T47D (cell line): ENCODE results near the gene IMPACT.

ENCODE experiments used
- DNase-seq, 2 experiments: peaks; one replicate each; pipeline versions ENCODE4 v3.0.0 to v3.0.0-alpha.2; 2011 to 2012; ENCODE audit warnings: low read depth in 1 of 2, low spot score in 1 of 2
- JUND ChIP-seq: IDR thresholded peaks from 2 replicates; pipeline ENCODE4 v1.6.1; 2012; ENCODE audit warnings: low read depth
- in situ Hi-C: cut with HindIII; loops from 2 replicates; pipeline ENCODE4 v1.10.0; 2016; ENCODE audit warnings: low sequenced_read_pairs, low pct_unique_long_range_greater_than_20kb

Gene IMPACT

GRCh38 chr18:24426398-24427294 lies at the start of gene IMPACT:
IMPACT (plus strand) TSS chr18:24426670; CDS start chr18:24426757, 87 bp downstream.
- DNase-seq = peak; percentile 49 to 84
- TF ChIP-seq JUND = no peak
- in situ Hi-C loops = no loop called here

GRCh38 chr18:24378598-24378997 lies 47.9 kb upstream of the IMPACT start:
- TF ChIP-seq JUND = no peak
- no peak for DNase-seq
- in situ Hi-C loops = no loop called here

GRCh38 chr18:24380163-24380747 lies 46.2 kb upstream of the IMPACT start:
- no peak for DNase-seq
- in situ Hi-C loops = no loop called here
- TF ChIP-seq JUND = no peak

GRCh38 chr18:24381126-24381525 lies 45.3 kb upstream of the IMPACT start:
- in situ Hi-C loops = no loop called here
- TF ChIP-seq JUND = no peak
- DNase-seq = no peak

- no peak for DNase-seq
- TF ChIP-seq JUND = no peak
- in situ Hi-C loops = no loop called here
Observed at GRCh38 chr18:24386681-24387080, 39.8 kb upstream of the IMPACT start.

- DNase-seq = no peak
- in situ Hi-C loops = no loop called here
- no peak for TF ChIP-seq JUND
Observed at GRCh38 chr18:24388957-24389356, 37.5 kb upstream of the IMPACT start.

- in situ Hi-C loops = no loop called here
- TF ChIP-seq JUND = no peak
- DNase-seq = no peak
Observed at GRCh38 chr18:24395049-24395795, 31.2 kb upstream of the IMPACT start.

- no peak for DNase-seq
- in situ Hi-C loops = no loop called here
- no peak for TF ChIP-seq JUND
Observed at GRCh38 chr18:24396082-24396633, 30.3 kb upstream of the IMPACT start.

- in situ Hi-C loops = no loop called here
- no peak for TF ChIP-seq JUND
- peak; percentile 8 to 71 for DNase-seq
Observed at GRCh38 chr18:24397131-24397693, 29.3 kb upstream of the IMPACT start.

- in situ Hi-C loops = no loop called here
- no peak for TF ChIP-seq JUND
- peak; percentile 63 to 96 for DNase-seq
Observed at GRCh38 chr18:24397694-24398368, 28.6 kb upstream of the IMPACT start, which contains the start of gene OSBPL1A. OSBPL1A (minus strand) TSS chr18:24397824; CDS start chr18:24377533, 20,291 bp downstream.

GRCh38 chr18:24398540-24398939 lies 27.9 kb upstream of the IMPACT start:
- in situ Hi-C loops = no loop called here
- no peak for TF ChIP-seq JUND
- DNase-seq = no peak

GRCh38 chr18:24400587-24400986 lies 25.9 kb upstream of the IMPACT start:
- in situ Hi-C loops = no loop called here
- DNase-seq = no peak
- no peak for TF ChIP-seq JUND
